OCI-LY1 (cell line): Measurements from ENCODE around the gene AEBP1.

Source experiments
- H2AFZ ChIP-seq: fragments of 200-600 bp; sonication (generic), shearing (Covaris generic); 2 replicates; pipeline ENCODE4 v1.6.0; 2014; ENCODE audit warnings: antibody characterized with exemption, mild to moderate bottlenecking, low read length
- H3F3A ChIP-seq: fragments of 200-600 bp; sonication (generic), shearing (Covaris generic); 2 replicates; pipeline ENCODE4 v1.6.0; 2014; ENCODE audit warnings: mild to moderate bottlenecking, antibody characterized with exemption, low read length, moderate library complexity; ENCODE audit not compliant: insufficient read depth
- H3K27ac ChIP-seq: fragments of 200-600 bp; sonication (generic); 2 replicates; pipeline ENCODE4 v1.5.1; 2014; ENCODE audit warnings: low read length, mixed run types, mild to moderate bottlenecking, low read depth; ENCODE audit not compliant: poor library complexity, severe bottlenecking
- H3K27me3 ChIP-seq: fragments of 200-600 bp; sonication (generic); 2 replicates; pipeline ENCODE4 v1.6.0; 2014; ENCODE audit warnings: antibody characterized with exemption, mild to moderate bottlenecking, low read length, moderate library complexity; ENCODE audit not compliant: insufficient read depth
- H3K36me3 ChIP-seq: fragments of 200-600 bp; sonication (generic); 2 replicates; pipeline ENCODE4 v1.6.1; 2014; ENCODE audit warnings: mild to moderate bottlenecking, antibody characterized with exemption, low read length, moderate library complexity, mixed read lengths; ENCODE audit not compliant: insufficient read depth
- H3K4me1 ChIP-seq: fragments of 200-600 bp; sonication (generic); 2 replicates; pipeline ENCODE4 v1.5.1; 2014; ENCODE audit warnings: mild to moderate bottlenecking, low read length, moderate library complexity; ENCODE audit not compliant: insufficient read depth, severe bottlenecking
- H3K4me2 ChIP-seq: fragments of 200-600 bp; sonication (generic), shearing (Covaris generic); 2 replicates; pipeline ENCODE4 v1.6.1; 2014; ENCODE audit warnings: low read length
- H3K4me3 ChIP-seq: fragments of 200-600 bp; sonication (generic); 2 replicates; pipeline ENCODE4 v1.5.1; 2014; ENCODE audit warnings: low read length, low read depth, mild to moderate bottlenecking, mixed read lengths; ENCODE audit not compliant: poor library complexity, severe bottlenecking
- H3K79me2 ChIP-seq: fragments of 200-600 bp; shearing (Covaris generic); 2 replicates; pipeline ENCODE4 v1.6.1; 2016; ENCODE audit warnings: mixed run types, low read length, mixed read lengths; ENCODE audit not compliant: insufficient read depth
- H3K9ac ChIP-seq: fragments of 200-600 bp; sonication (generic), shearing (Covaris generic); 2 replicates; pipeline ENCODE4 v1.6.1; 2014; ENCODE audit warnings: mild to moderate bottlenecking, low read length, mixed read lengths
- H3K9me2 ChIP-seq: fragments of 200-600 bp; sonication (generic), shearing (Covaris generic); 2 replicates; pipeline ENCODE4 v1.6.1; 2014; ENCODE audit warnings: low read depth, mild to moderate bottlenecking, low read length, mixed read lengths
- H3K9me3 ChIP-seq: fragments of 200-600 bp; shearing (Covaris generic); 2 replicates; pipeline ENCODE4 v1.6.1; 2014; ENCODE audit warnings: low read length, mixed read lengths
- H4K20me1 ChIP-seq: fragments of 200-600 bp; sonication (generic), shearing (Covaris generic); 2 replicates; pipeline ENCODE4 v1.6.0; 2016; ENCODE audit warnings: mild to moderate bottlenecking, low read length; ENCODE audit not compliant: insufficient read depth
- CTCF ChIP-seq: fragments of 200-600 bp; sonication (generic), shearing (Covaris generic); IDR thresholded peaks from 2 replicates; pipeline ENCODE4 v1.5.1; 2017; ENCODE audit warnings: mild to moderate bottlenecking, antibody characterized with exemption, low read length, moderate library complexity, mixed read lengths
- EZH2 ChIP-seq: fragments of 200-600 bp; sonication (generic), shearing (Covaris generic); IDR thresholded peaks from 2 replicates; pipeline ENCODE4 v1.8.0; 2017; ENCODE audit warnings: borderline replicate concordance, mixed run types, mild to moderate bottlenecking, antibody characterized with exemption, low read length, moderate library complexity, mixed read lengths

Gene AEBP1

GRCh38 chr7:44127161-44127560 lies 23.0 kb downstream of the AEBP1 start:
- H4K20me1 ChIP-seq: no peaks in the 10 kb centered on the region
- no peaks in the 10 kb centered on the region for H3K9me3 ChIP-seq
- no peaks in the 10 kb centered on the region for H3K9me2 ChIP-seq
- H3K27ac ChIP-seq: no peak overlapping the region
- no peaks in the 10 kb centered on the region for H3K27me3 ChIP-seq
- no peak for TF ChIP-seq EZH2
- TF ChIP-seq CTCF: no peak
- H3K4me2 ChIP-seq: no peak overlapping the region
- H3K9ac ChIP-seq: no peak overlapping the region
- H3K4me1 ChIP-seq: peaks cover 27% of the 10 kb centered on the region
- peaks cover 5% of the 10 kb centered on the region; the same call in 1 of the 2 replicates for H3F3A ChIP-seq
- no peak overlapping the region for H3K4me3 ChIP-seq
- peaks cover 9% of the 10 kb centered on the region for H3K79me2 ChIP-seq
- H3K36me3 ChIP-seq: peaks cover 2% of the 10 kb centered on the region; the same call in 1 of the 2 replicates
- H2AFZ ChIP-seq: no peak overlapping the region

GRCh38 chr7:44128721-44129582 lies 24.8 kb downstream of the AEBP1 start:
- no peak overlapping the region for H2AFZ ChIP-seq
- no peak overlapping the region for H3K9ac ChIP-seq

More at GRCh38 chr7:44128721-44129582, 24.8 kb downstream of the AEBP1 start:
- Histone ChIP-seq H3F3A (peaks cover 5% of the 10 kb centered on the region; the same call in 1 of the 2 replicates), H3K27ac (no peak overlapping the region), H3K4me2 (no peak overlapping the region), H3K36me3 (no peaks in the 10 kb centered on the region), H3K27me3 (no peaks in the 10 kb centered on the region), H3K4me1 (peaks cover 18% of the 10 kb centered on the region), H3K4me3 (no peak overlapping the region), H3K79me2 (no peaks in the 10 kb centered on the region), H3K9me2 (no peaks in the 10 kb centered on the region), H4K20me1 (no peaks in the 10 kb centered on the region), H3K9me3 (no peaks in the 10 kb centered on the region)
- TF ChIP-seq CTCF (no peak), EZH2 (no peak)
